Neuronal stem cell (in vitro differentiated cells): Measurements from ENCODE around the gene TMEM95.

Experiments
- DNase-seq: peaks from one replicate; pipeline ENCODE4 v3.0.0-alpha.2; 2013; ENCODE audit warnings: low spot score
- H2AFZ ChIP-seq: one replicate; pipeline ENCODE4 v1.6.1; 2013; ENCODE audit warnings: mild to moderate bottlenecking, low read length, inconsistent platforms
- H2AK5ac ChIP-seq: 2 replicates; pipeline ENCODE4 v1.6.1; 2013; ENCODE audit warnings: low read depth, mild to moderate bottlenecking, inconsistent platforms, low read length, moderate library complexity, mixed read lengths
- H2BK120ac ChIP-seq: 2 replicates; pipeline ENCODE4 v1.6.1; 2013; ENCODE audit warnings: low read depth, mild to moderate bottlenecking, inconsistent platforms, low read length, moderate library complexity, mixed read lengths
- H2BK12ac ChIP-seq: one replicate; pipeline ENCODE4 v1.6.1; 2013; ENCODE audit warnings: low read length, inconsistent platforms
- H2BK15ac ChIP-seq: 2 replicates; pipeline ENCODE4 v1.6.1; 2013; ENCODE audit warnings: mild to moderate bottlenecking, low read length, inconsistent platforms, mixed read lengths
- H2BK5ac ChIP-seq: one replicate; pipeline ENCODE4 v1.6.1; 2013; ENCODE audit warnings: inconsistent platforms, mild to moderate bottlenecking, low read length, moderate library complexity
- H3K14ac ChIP-seq: one replicate; pipeline ENCODE4 v1.6.1; 2013; ENCODE audit warnings: low read length, inconsistent platforms
- H3K18ac ChIP-seq: 2 replicates; pipeline ENCODE4 v1.6.1; 2013; ENCODE audit warnings: low read length, inconsistent platforms
- H3K23ac ChIP-seq: 2 replicates; pipeline ENCODE4 v1.6.1; 2013; ENCODE audit warnings: low read depth, mild to moderate bottlenecking, mixed read lengths, low read length, inconsistent platforms; ENCODE audit not compliant: poor library complexity
- H3K27ac ChIP-seq: replicated peaks from 3 replicates; pipeline ENCODE4 v1.5.1; 2013; ENCODE audit warnings: low read length, inconsistent platforms
- H3K27me3 ChIP-seq, 3 experiments: 2 replicates each; pipeline ENCODE4 v1.6.1; 2013; ENCODE audit warnings: low read length in 3 of 3, mild to moderate bottlenecking in 2 of 3, inconsistent platforms in 1 of 3, low read depth in 1 of 3, mixed read lengths in 1 of 3, moderate library complexity in 1 of 3; ENCODE audit not compliant: control insufficient read depth in 3 of 3, insufficient read depth in 3 of 3
- H3K36me3 ChIP-seq, 2 donors: replicated peaks in 1 of 2; 2 replicates each; pipeline ENCODE4 v1.6.1; 2013; ENCODE audit warnings: low read length in 2 of 2; ENCODE audit not compliant: control insufficient read depth in 2 of 2, insufficient read depth in 2 of 2
- H3K4ac ChIP-seq: 2 replicates; pipeline ENCODE4 v1.6.1; 2013; ENCODE audit warnings: inconsistent platforms, mild to moderate bottlenecking, low read length, moderate library complexity
- H3K4me1 ChIP-seq, 2 donors: 1 replicate in 1 of 2; 2 replicates in 1 of 2; pipeline ENCODE4 v1.6.1; 2013; ENCODE audit warnings: low read length in 2 of 2, low read depth in 1 of 2; ENCODE audit not compliant: control insufficient read depth in 2 of 2, insufficient read depth in 1 of 2
- H3K4me2 ChIP-seq: one replicate; pipeline ENCODE4 v1.6.1; 2013; ENCODE audit warnings: mild to moderate bottlenecking, low read length, inconsistent platforms; ENCODE audit not compliant: insufficient read depth, poor library complexity, severe bottlenecking
- H3K4me3 ChIP-seq, 2 donors: 2 replicates each; pipeline ENCODE4 v1.5.1; 2013; ENCODE audit warnings: low read length in 2 of 2, mild to moderate bottlenecking in 2 of 2, inconsistent platforms in 1 of 2, moderate library complexity in 1 of 2
- H3K79me1 ChIP-seq: one replicate; pipeline ENCODE4 v1.6.1; 2013; ENCODE audit warnings: low read depth, mild to moderate bottlenecking, inconsistent platforms, low read length, moderate library complexity
- H3K9ac ChIP-seq: one replicate; pipeline ENCODE4 v1.6.1; 2013; ENCODE audit warnings: mild to moderate bottlenecking, low read depth, low read length, inconsistent platforms; ENCODE audit not compliant: poor library complexity
- H3K9me3 ChIP-seq, 2 donors: replicated peaks in 1 of 2; 2 replicates each; pipeline versions ENCODE3 to v1.6.1; 2013; ENCODE audit warnings: low read length in 2 of 2, mild to moderate bottlenecking in 2 of 2, inconsistent platforms in 1 of 2, low read depth in 1 of 2, mixed read lengths in 1 of 2, moderate library complexity in 1 of 2; ENCODE audit not compliant: control insufficient read depth in 2 of 2, insufficient read depth in 1 of 2
- H4K8ac ChIP-seq: one replicate; pipeline ENCODE4 v1.6.1; 2013; ENCODE audit warnings: low read depth, mild to moderate bottlenecking, inconsistent platforms, low read length, moderate library complexity
- H4K91ac ChIP-seq: one replicate; pipeline ENCODE4 v1.6.1; 2013; ENCODE audit warnings: low read length, low read depth, mild to moderate bottlenecking, inconsistent platforms; ENCODE audit not compliant: poor library complexity
- WGBS, 2 donors: extraction: QIAGEN DNeasy Blood & Tissue Kit; methylation state at CpG; one replicate each; pipeline ENCODE4 v1.1.7; 2013; ENCODE audit warnings: missing lambda C conversion rate in 2 of 2, mixed read lengths in 1 of 2; ENCODE audit not compliant: insufficient read length in 2 of 2, insufficient replicate concordance in 1 of 2; ENCODE audit errors: extremely low coverage in 2 of 2; 5-methylcytosine and 5-hydroxymethylcytosine counted together

Gene TMEM95

DNA sequence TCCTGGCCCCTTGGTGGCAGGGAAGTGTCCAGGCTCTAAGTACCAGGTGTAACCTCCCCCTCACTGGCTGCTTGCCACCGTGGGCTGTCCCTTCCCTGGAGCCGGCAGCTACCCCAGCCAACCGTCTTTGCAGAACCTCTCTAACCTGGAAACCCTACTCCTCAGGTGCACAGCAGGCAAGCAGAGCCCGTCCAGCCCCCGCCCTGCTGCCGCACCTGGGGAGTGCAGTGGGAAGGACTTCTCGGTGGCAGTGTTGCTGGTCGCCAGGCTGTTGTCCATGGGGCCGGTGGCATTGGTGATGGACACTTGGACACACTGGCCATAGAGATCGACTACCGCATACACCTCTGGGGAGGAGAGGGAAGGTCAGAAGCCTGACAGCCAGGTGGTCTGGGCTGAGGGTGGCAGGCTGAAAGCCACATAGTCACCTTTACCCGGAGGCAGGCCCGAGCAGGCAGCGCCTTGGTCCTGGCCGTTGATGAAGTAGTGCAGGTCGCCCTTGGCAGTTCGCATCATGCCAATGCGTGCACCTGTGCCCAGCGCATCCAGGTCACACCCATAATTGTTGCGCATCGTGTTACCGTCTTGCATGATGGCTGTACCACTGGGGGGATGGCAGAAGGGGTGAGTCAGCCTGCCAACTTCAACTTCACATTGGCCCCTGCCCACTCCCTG lies 32.3 kb upstream of the TMEM95 start:
- Histone ChIP-seq H2BK15ac (no peak overlapping the region), H4K91ac (no peak overlapping the region), H3K27ac (no peak overlapping the region), H3K36me3 (peaks cover 71 to 89% of the 10 kb centered on the region in 2 donors), H3K4me3 (peak overlapping the region in 1 of 2 donors; percentile 41), H3K14ac (no peak overlapping the region), H3K4me1 (no peaks in the 10 kb centered on the region), H2AFZ (no peak overlapping the region), H3K18ac (no peak overlapping the region), H4K8ac (no peak overlapping the region), H2BK120ac (no peak overlapping the region), H2BK12ac (no peak overlapping the region), H2BK5ac (no peak overlapping the region), H3K9me3 (no peaks in the 10 kb centered on the region), H3K9ac (peak overlapping the region; percentile 53), H3K4ac (no peak overlapping the region), H3K79me1 (peaks cover 11% of the 10 kb centered on the region), H3K27me3 (no peaks in the 10 kb centered on the region), H3K4me2 (no peak overlapping the region), H2AK5ac (no peak overlapping the region), H3K23ac (no peak overlapping the region)
- no peak for DNase-seq
- WGBS, 2 donors = no CpG with 5 or more reads among the region's 22 CpGs

DNA sequence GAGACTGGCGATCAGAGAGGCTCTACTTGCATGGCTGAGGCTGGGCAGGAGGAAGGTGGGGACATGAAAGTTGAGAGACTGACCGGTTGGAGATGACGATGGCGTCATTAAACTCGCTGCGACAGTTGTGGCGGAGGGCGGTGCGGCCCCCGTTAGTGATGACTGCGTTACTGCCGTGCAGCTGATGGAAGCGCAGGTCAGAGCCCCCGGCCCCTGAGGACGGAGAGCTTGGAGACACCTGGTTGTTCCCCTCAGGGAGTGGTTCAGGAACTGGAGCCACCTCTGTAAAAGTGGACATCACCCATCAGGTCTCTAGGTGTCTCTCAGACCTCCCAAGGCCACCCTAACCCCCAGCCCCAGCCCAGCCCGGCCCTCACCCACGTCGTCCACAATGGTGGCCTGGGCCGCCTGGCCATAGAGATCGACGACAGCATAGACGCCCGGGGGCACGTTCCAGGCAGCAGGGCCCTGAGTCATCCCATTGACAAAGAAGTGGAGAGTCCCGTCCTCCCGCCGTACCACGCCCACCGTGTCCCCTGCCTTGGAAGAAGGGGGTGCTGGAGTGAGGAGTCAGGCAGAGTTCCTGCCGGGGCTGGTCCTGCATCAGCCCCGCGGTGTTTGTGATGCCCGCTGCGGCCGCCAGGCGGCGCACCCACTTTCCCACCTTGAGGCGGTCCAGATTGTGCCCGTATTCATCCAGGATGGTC lies 31.1 kb upstream of the TMEM95 start:
- no peak overlapping the region for H3K14ac ChIP-seq
- no peak overlapping the region for H3K4me3 ChIP-seq
- H4K8ac ChIP-seq = no peak overlapping the region
- H2BK15ac ChIP-seq = no peak overlapping the region
- no peak overlapping the region for H2AFZ ChIP-seq
- peak overlapping the region; percentile 46 for H3K23ac ChIP-seq
- H2AK5ac ChIP-seq = peak overlapping the region; percentile 30
- H3K4me2 ChIP-seq = peak overlapping the region; percentile 3
- H2BK5ac ChIP-seq = no peak overlapping the region
- H3K9ac ChIP-seq = peak overlapping the region; percentile 39
- no peak overlapping the region for H3K27ac ChIP-seq
- no peaks in the 10 kb centered on the region for H3K27me3 ChIP-seq
- no peak overlapping the region for H2BK120ac ChIP-seq
- WGBS, 2 donors = no CpG with 5 or more reads among the region's 39 CpGs
- peaks cover 7 to 8% of the 10 kb centered on the region in 2 donors for H3K4me1 ChIP-seq
- H3K79me1 ChIP-seq = peaks cover 18% of the 10 kb centered on the region
- no peak overlapping the region for H2BK12ac ChIP-seq
- H3K18ac ChIP-seq = peak overlapping the region; percentile 15
- H3K36me3 ChIP-seq = peaks cover 59 to 76% of the 10 kb centered on the region in 2 donors
- no peaks in the 10 kb centered on the region for H3K9me3 ChIP-seq
- H4K91ac ChIP-seq = no peak overlapping the region
- H3K4ac ChIP-seq = no peak overlapping the region
- no peak for DNase-seq

DNA sequence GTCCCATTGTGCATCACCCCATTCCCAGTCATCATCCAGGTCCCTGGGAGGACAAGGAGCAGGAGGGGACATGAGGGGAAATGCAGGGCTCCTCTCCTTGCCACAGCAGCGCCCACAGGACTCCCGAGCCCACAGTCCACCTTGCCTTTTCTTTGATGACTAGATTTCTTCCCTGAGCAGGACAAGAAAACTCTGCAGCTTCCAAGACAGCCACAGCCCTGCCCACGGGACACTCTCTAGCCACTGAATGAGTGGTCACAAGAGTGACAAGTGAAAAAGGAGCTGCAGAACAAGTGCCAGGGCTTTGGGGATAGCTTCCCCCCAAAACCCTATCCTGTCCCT lies 30.5 kb upstream of the TMEM95 start:
- Histone ChIP-seq H3K14ac (no peak overlapping the region), H3K36me3 (peaks cover 57 to 74% of the 10 kb centered on the region in 2 donors), H3K27me3 (no peaks in the 10 kb centered on the region), H2BK12ac (no peak overlapping the region), H2AK5ac (peak overlapping the region; percentile 58), H2BK120ac (no peak overlapping the region), H2BK15ac (no peak overlapping the region), H3K18ac (no peak overlapping the region), H3K27ac (no peak overlapping the region), H2AFZ (no peak overlapping the region), H3K4me3 (peak overlapping the region in 1 of 2 donors; percentile 16), H3K23ac (no peak overlapping the region), H3K4ac (no peak overlapping the region), H3K9ac (no peak overlapping the region), H2BK5ac (no peak overlapping the region), H3K9me3 (no peaks in the 10 kb centered on the region), H3K4me2 (no peak overlapping the region), H3K79me1 (peaks cover 18% of the 10 kb centered on the region), H4K91ac (no peak overlapping the region), H3K4me1 (peaks cover 7 to 8% of the 10 kb centered on the region in 2 donors), H4K8ac (no peak overlapping the region)
- WGBS, 2 donors = no CpG with 5 or more reads among the region's 3 CpGs
- no peak for DNase-seq

DNA sequence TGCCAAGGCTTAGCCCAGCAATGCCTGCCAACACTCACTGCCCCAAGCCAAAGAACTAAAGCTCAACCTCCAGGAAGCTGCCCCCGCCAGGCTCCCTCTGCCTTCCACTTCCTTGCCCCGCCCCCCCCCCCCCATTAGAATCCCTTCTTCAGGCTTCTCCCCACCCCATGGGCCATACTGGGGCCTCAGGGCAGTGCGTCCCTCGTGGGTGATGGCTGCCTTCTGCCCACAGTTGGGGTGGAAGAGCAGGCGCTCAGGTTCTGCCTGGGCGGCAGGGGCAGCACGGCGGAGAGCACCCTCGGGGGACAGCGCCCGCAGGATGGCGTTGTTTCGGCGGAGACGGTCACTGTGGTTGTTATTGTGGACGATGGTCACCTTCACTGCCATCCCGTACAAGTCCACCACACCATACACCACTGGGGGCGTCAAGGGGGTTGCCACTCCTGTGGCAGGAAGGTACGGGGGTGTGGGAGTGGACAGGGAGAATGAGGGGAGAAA lies 29.9 kb upstream of the TMEM95 start:
- Histone ChIP-seq H3K9ac (peak overlapping the region; percentile 15), H3K27me3 (no peaks in the 10 kb centered on the region), H2AK5ac (no peak overlapping the region), H2AFZ (no peak overlapping the region), H3K4ac (no peak overlapping the region), H3K79me1 (peaks cover 18% of the 10 kb centered on the region), H3K4me2 (no peak overlapping the region), H3K9me3 (no peaks in the 10 kb centered on the region), H2BK15ac (no peak overlapping the region), H4K8ac (no peak overlapping the region), H3K36me3 (peaks cover 57 to 71% of the 10 kb centered on the region in 2 donors), H3K18ac (no peak overlapping the region), H2BK5ac (no peak overlapping the region), H2BK120ac (no peak overlapping the region), H2BK12ac (no peak overlapping the region), H3K4me3 (peak overlapping the region in 1 of 2 donors; percentile 16), H3K14ac (no peak overlapping the region), H4K91ac (no peak overlapping the region), H3K27ac (no peak overlapping the region), H3K4me1 (peaks cover 7 to 8% of the 10 kb centered on the region in 2 donors), H3K23ac (no peak overlapping the region)
- DNase-seq = no peak
- WGBS, 2 donors = no CpG with 5 or more reads among the region's 19 CpGs
